NB4 (cell line): ENCODE results near the gene ZNF710.

ENCODE experiments used
- CTCF ChIP-seq: IDR thresholded peaks from one replicate; pipeline ENCODE4 v1.5.1; 2012; ENCODE audit warnings: low read depth, low read length
- MAX ChIP-seq: IDR thresholded peaks from 2 replicates; pipeline ENCODE4 v1.6.1; 2011; ENCODE audit warnings: low read depth, low read length
- MYC ChIP-seq: IDR thresholded peaks from 2 replicates; pipeline ENCODE4 v1.6.1; 2011; ENCODE audit warnings: low read depth, low read length
- POLR2A ChIP-seq: IDR thresholded peaks from 2 replicates; pipeline ENCODE4 v1.6.1; 2011; ENCODE audit warnings: mild to moderate bottlenecking; ENCODE audit not compliant: insufficient read length; ENCODE audit errors: extremely low read depth

- TF ChIP-seq CTCF (no peak), POLR2A (no peak), MAX (no peak), MYC (no peak)
Measured at GRCh38 chr15:89998923-89999675, 2.0 kb upstream of the ZNF710 start.
